Neural crest cell (in vitro differentiated cells): ENCODE data around the gene ZNF438. TPM values are rescaled to one million over a fixed set of nuclear protein-coding genes. Genes with fewer than 3 reads are reported as not detected.

ENCODE experiments used
- DNase-seq: peaks from one replicate; pipeline ENCODE4 v3.0.0; 2021; ENCODE audit warnings: low read depth, mixed read lengths, low spot score
- H3K27ac Mint-ChIP-seq: one replicate; pipeline ENCODE4 v1.8.0; 2021; ENCODE audit warnings: mild to moderate bottlenecking, mixed read lengths; ENCODE audit not compliant: unreplicated experiment
- H3K27me3 Mint-ChIP-seq: 2 replicates; pipeline ENCODE4 v1.8.0; 2021; ENCODE audit warnings: low read depth, mild to moderate bottlenecking, mixed read lengths
- H3K36me3 Mint-ChIP-seq: 2 replicates; pipeline ENCODE4 v1.8.0; 2021; ENCODE audit warnings: low read depth, mild to moderate bottlenecking, mixed read lengths
- H3K4me1 Mint-ChIP-seq: 2 replicates; pipeline ENCODE4 v1.8.0; 2021; ENCODE audit warnings: mixed read lengths
- H3K4me3 Mint-ChIP-seq: one replicate; pipeline ENCODE4 v1.8.0; 2021; ENCODE audit warnings: mild to moderate bottlenecking, mixed read lengths
- H3K9me3 Mint-ChIP-seq: 2 replicates; pipeline ENCODE4 v1.8.0; 2021; ENCODE audit warnings: mixed read lengths
- total RNA-seq: library from RNA; stranded (reverse); gene quantifications from 2 replicates; pipeline ENCODE4 v1.2.1, GENCODE V29; 2021
- TF ChIP-seq, protein P1 (sequence below): fragments of 200-600 bp; sonication (generic); conservative IDR thresholded peaks from 2 replicates; pipeline ENCODE4 v1.5.0; 2021; ENCODE audit warnings: antibody characterized with exemption, mild to moderate bottlenecking

Gene ZNF438
- total RNA-seq, 1 donor from 2014 or later: 3.5 TPM

- Mint-ChIP-seq H3K27ac (no peak overlapping the region), H3K9me3 (no peaks in the 10 kb centered on the region)
Measured at GRCh38 chr10:30812018-30812851, 219.4 kb downstream of the ZNF438 start.

GRCh38 chr10:30811276-30812017 is 220.2 kb downstream of the ZNF438 start:
- Mint-ChIP-seq H3K4me3 (no peak overlapping the region), H3K36me3 (no peaks in the 10 kb centered on the region), H3K9me3 (no peaks in the 10 kb centered on the region), H3K27ac (no peak overlapping the region), H3K27me3 (no peaks in the 10 kb centered on the region), H3K4me1 (peaks cover 19% of the 10 kb centered on the region)
- TF ChIP-seq, protein P1, sequence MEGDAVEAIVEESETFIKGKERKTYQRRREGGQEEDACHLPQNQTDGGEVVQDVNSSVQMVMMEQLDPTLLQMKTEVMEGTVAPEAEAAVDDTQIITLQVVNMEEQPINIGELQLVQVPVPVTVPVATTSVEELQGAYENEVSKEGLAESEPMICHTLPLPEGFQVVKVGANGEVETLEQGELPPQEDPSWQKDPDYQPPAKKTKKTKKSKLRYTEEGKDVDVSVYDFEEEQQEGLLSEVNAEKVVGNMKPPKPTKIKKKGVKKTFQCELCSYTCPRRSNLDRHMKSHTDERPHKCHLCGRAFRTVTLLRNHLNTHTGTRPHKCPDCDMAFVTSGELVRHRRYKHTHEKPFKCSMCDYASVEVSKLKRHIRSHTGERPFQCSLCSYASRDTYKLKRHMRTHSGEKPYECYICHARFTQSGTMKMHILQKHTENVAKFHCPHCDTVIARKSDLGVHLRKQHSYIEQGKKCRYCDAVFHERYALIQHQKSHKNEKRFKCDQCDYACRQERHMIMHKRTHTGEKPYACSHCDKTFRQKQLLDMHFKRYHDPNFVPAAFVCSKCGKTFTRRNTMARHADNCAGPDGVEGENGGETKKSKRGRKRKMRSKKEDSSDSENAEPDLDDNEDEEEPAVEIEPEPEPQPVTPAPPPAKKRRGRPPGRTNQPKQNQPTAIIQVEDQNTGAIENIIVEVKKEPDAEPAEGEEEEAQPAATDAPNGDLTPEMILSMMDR: no peak
- no peak for DNase-seq

More at GRCh38 chr10:30812018-30812851, 219.4 kb downstream of the ZNF438 start:
- DNase-seq: no peak
- H3K36me3 Mint-ChIP-seq: no peaks in the 10 kb centered on the region
- H3K4me1 Mint-ChIP-seq: peaks cover 19% of the 10 kb centered on the region
- no peak overlapping the region for H3K4me3 Mint-ChIP-seq
- TF ChIP-seq, protein P1: no peak
- H3K27me3 Mint-ChIP-seq: no peaks in the 10 kb centered on the region

DNA sequence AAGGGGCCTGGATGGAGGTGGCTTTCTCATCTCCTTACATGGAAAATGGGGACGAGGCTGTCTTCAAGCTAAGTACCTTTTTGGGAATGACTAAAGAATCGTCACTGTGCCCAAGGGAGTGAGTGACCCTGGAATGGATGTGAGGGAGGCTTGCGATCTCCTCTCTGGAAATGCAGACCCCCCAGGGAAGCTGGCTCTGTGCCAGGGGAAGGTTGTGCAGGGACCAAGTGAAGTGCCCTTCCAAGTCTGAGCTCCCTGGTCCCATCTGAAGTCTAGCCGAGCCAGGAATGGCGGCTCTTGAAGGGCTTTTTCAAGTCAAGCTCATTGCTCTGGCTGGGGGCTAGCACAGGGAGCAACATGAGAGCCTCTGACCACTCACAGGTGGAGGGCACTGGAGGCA is 221.2 kb downstream of the ZNF438 start:
- Mint-ChIP-seq H3K4me1 (peaks cover 19% of the 10 kb centered on the region), H3K36me3 (no peaks in the 10 kb centered on the region), H3K27ac (no peak overlapping the region), H3K27me3 (no peaks in the 10 kb centered on the region), H3K9me3 (no peaks in the 10 kb centered on the region), H3K4me3 (no peak overlapping the region)
- DNase-seq: no peak
- TF ChIP-seq, protein P1: no peak

DNA sequence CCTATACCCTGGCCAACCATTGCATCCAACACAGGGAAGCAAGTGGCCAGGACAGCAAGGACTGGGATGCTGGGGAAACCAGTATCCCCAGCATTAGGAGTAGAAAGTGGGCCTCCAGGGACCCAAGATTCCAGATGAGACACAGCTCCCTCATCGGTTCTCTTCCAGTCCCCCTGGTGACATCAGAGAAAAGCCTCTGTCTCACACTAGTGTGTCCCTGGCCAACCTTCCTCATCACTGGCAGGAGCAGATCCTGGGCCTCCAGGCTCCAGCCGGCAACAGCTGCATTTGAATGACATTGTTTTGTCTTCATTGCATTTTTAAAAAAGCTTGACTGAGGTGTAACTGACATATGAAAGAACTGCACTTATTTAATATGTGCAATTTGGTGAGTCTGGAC is 224.8 kb downstream of the ZNF438 start:
- no peaks in the 10 kb centered on the region for H3K27me3 Mint-ChIP-seq
- no peak for DNase-seq
- no peak overlapping the region for H3K27ac Mint-ChIP-seq
- peaks cover 11% of the 10 kb centered on the region for H3K4me1 Mint-ChIP-seq
- no peak overlapping the region for H3K4me3 Mint-ChIP-seq
- no peaks in the 10 kb centered on the region for H3K36me3 Mint-ChIP-seq
- TF ChIP-seq, protein P1: no peak
- peaks cover 2% of the 10 kb centered on the region for H3K9me3 Mint-ChIP-seq

DNA sequence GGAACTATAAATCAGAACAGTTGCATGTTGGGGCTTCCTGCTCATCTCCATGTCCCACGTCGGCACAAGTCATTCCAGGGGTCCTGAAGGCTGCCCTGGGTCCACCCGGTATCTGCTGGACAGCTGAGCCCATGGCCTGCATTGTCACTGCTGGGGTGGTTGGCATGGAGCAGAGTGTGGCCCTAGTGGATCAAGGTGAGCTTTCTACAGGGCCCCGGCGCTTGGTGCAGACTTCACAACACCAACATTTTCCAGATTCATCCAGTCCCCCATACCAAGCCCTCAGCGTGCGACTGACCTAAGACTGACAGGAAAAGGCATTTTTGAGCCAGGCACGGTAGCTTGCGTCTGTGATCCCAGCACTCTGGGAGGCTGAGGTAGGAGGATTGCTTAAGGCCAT is 226.6 kb downstream of the ZNF438 start:
- Mint-ChIP-seq H3K4me1 (peaks cover 5% of the 10 kb centered on the region), H3K9me3 (peaks cover 2% of the 10 kb centered on the region), H3K36me3 (no peaks in the 10 kb centered on the region), H3K27ac (no peak overlapping the region), H3K4me3 (no peak overlapping the region), H3K27me3 (no peaks in the 10 kb centered on the region)
- DNase-seq: no peak
- TF ChIP-seq, protein P1: no peak
